ENCODE measurements around the gene CCDC154. TPM values are rescaled to one million over a fixed set of nuclear protein-coding genes. Genes with fewer than 3 reads are reported as not detected.

Gene CCDC154
- total RNA-seq (0.32 and 1.5 TPM in 2 replicates), polyA plus RNA-seq (0.49 and 0.64 TPM in 2 replicates)

- no peaks in the 10 kb centered on the region for H3K36me3 ChIP-seq
- H3K4me3 ChIP-seq, result no peak within 1 kb of the TSS
- no peak within 1 kb of the TSS for H3K27ac ChIP-seq
- no peak for DNase-seq (ENCODE audit: low read depth in 1 of 2, low spot score in 1 of 2)
- no peak for TF ChIP-seq CTCF (IDR thresholded peaks at IDR 0.05; ENCODE audit: low read depth, low read length)
- H3K4me1 ChIP-seq (ENCODE audit: low read depth), result no peaks in the 10 kb centered on the region
- no peaks in the 10 kb centered on the region for H3K9me3 ChIP-seq (ENCODE audit: low read depth)
- no peaks in the 10 kb centered on the region for H3K27me3 ChIP-seq
Measured at GRCh38 chr16:1443980-1444729, at the start of gene CCDC154. CCDC154 (minus strand) TSS chr16:1444556; CDS start chr16:1444322, 234 bp downstream.

- Histone ChIP-seq H3K9me3 (ENCODE audit: low read depth) (no peaks in the 10 kb centered on the region), H3K36me3 (peaks cover 3% of the 10 kb centered on the region), H3K27me3 (no peaks in the 10 kb centered on the region), H3K4me3 (peak overlapping the region; percentile 76), H3K4me1 (ENCODE audit: low read depth) (peaks cover 8% of the 10 kb centered on the region), H3K27ac (peak overlapping the region; percentile 97)
- no peak for TF ChIP-seq CTCF (IDR thresholded peaks at IDR 0.05; ENCODE audit: low read depth, low read length)
- peak in 1 of 2 donors; percentile 31 for DNase-seq (ENCODE audit: low read depth in 1 of 2, low spot score in 1 of 2)
Measured at GRCh38 chr16:1493746-1494094, 49.4 kb upstream of the CCDC154 start.

- Histone ChIP-seq H3K4me1 (ENCODE audit: low read depth) (peaks cover 8% of the 10 kb centered on the region), H3K36me3 (peaks cover 3% of the 10 kb centered on the region), H3K27ac (peak within 1 kb of the TSS; percentile 97), H3K4me3 (peak within 1 kb of the TSS; percentile 76), H3K27me3 (no peaks in the 10 kb centered on the region), H3K9me3 (ENCODE audit: low read depth) (no peaks in the 10 kb centered on the region)
- no peak for TF ChIP-seq CTCF (IDR thresholded peaks at IDR 0.05; ENCODE audit: low read depth, low read length)
- DNase-seq (ENCODE audit: low read depth in 1 of 2, low spot score in 1 of 2), result peak; percentile 86 to 87
Measured at GRCh38 chr16:1492923-1493745, 48.8 kb upstream of the CCDC154 start, which contains the start of gene TELO2. TELO2 (plus strand) TSS chr16:1493360; CDS start chr16:1494282, 922 bp downstream.

GRCh38 chr16:1492082-1492922 is 47.9 kb upstream of the CCDC154 start:
- TF ChIP-seq CTCF (IDR thresholded peaks at IDR 0.05; ENCODE audit: low read depth, low read length), result no peak
- no peak for DNase-seq (ENCODE audit: low read depth in 1 of 2, low spot score in 1 of 2)
- Histone ChIP-seq H3K27me3 (no peaks in the 10 kb centered on the region), H3K27ac (peak overlapping the region; percentile 97), H3K36me3 (peaks cover 3% of the 10 kb centered on the region), H3K4me3 (peak overlapping the region; percentile 76), H3K4me1 (ENCODE audit: low read depth) (peaks cover 8% of the 10 kb centered on the region), H3K9me3 (ENCODE audit: low read depth) (no peaks in the 10 kb centered on the region)

- H3K9me3 ChIP-seq (ENCODE audit: low read depth), result no peaks in the 10 kb centered on the region
- no peak overlapping the region for H3K27ac ChIP-seq
- peaks cover 8% of the 10 kb centered on the region for H3K4me1 ChIP-seq (ENCODE audit: low read depth)
- DNase-seq (ENCODE audit: low read depth in 1 of 2, low spot score in 1 of 2), result no peak
- H3K4me3 ChIP-seq, result no peak overlapping the region
- H3K27me3 ChIP-seq, result no peaks in the 10 kb centered on the region
- peaks cover 3% of the 10 kb centered on the region for H3K36me3 ChIP-seq
- TF ChIP-seq CTCF (IDR thresholded peaks at IDR 0.05; ENCODE audit: low read depth, low read length), result no peak
Measured at GRCh38 chr16:1491327-1491726, 47.0 kb upstream of the CCDC154 start.

Measured in cardiac muscle cell (in vitro differentiated cells and primary cell).